Activated T-helper 17 cell treated with anti-CD3 and anti-CD28 coated beads, Interleukin-2, amount 50 U/mL, for 72 hours (primary cell): ENCODE data around the gene ST3GAL4. TPM values are rescaled to one million over a fixed set of nuclear protein-coding genes. Genes with fewer than 3 reads are reported as not detected.
"Not testable (repeated sequence)": the region's sequence is repeated elsewhere in the genome, so short reads cannot be mapped to it uniquely, and the experiment has no call there.

Experiments
- ATAC-seq: fragments of 150-1000 bp; cut with Tn5 transposase; replicated peaks from 2 replicates; pipeline ENCODE4 v1.10.0; 2021; ENCODE audit warnings: mild to moderate bottlenecking, moderate library complexity
- H3K27ac Mint-ChIP-seq: one replicate; pipeline ENCODE4 v1.8.0; 2022; ENCODE audit warnings: mixed read lengths
- H3K27me3 Mint-ChIP-seq: one replicate; pipeline ENCODE4 v1.8.0; 2022; ENCODE audit warnings: mixed read lengths
- H3K36me3 Mint-ChIP-seq: one replicate; pipeline ENCODE4 v1.8.0; 2022; ENCODE audit warnings: low read depth, mild to moderate bottlenecking, mixed read lengths
- H3K4me1 Mint-ChIP-seq: one replicate; pipeline ENCODE4 v1.8.0; 2022; ENCODE audit warnings: mixed read lengths
- H3K4me3 Mint-ChIP-seq: one replicate; pipeline ENCODE4 v1.8.0; 2022; ENCODE audit warnings: mild to moderate bottlenecking, mixed read lengths
- H3K9me3 Mint-ChIP-seq: one replicate; pipeline ENCODE4 v1.8.0; 2022; ENCODE audit warnings: mixed read lengths
- total RNA-seq, 2 donors: library from RNA; stranded (reverse); gene quantifications; one replicate each; pipeline ENCODE4 v1.2.3, GENCODE V29; 2022

Gene ST3GAL4
- total RNA-seq, 2 donors from 2014 or later, result 10.0 to 16.2 TPM

DNA sequence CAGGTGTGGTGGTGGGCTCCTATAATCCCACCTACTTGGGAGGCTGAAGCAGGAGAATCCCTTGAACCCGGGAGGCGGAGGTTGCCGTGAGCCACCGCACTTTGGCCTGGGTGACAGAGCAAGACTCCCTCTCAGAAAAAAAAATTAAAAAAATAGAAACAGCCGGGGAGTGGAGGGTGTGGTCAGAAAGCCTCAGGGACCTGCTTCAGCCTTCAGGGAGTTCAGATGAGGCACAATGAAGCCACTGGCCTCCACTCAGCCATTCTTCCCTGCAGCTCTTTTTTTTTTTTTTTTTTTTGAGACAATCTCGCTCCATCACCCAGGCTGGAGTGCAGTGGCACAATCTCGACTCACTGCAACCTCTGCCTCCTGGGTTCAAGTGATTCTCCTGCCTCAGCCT is 8.5 kb upstream of the ST3GAL4 start:
- not testable (repeated sequence) for H3K27me3 Mint-ChIP-seq, H3K27ac Mint-ChIP-seq, H3K9me3 Mint-ChIP-seq, H3K4me3 Mint-ChIP-seq, ATAC-seq
- peaks cover 16% of the 10 kb centered on the region for H3K4me1 Mint-ChIP-seq
- H3K36me3 Mint-ChIP-seq, result peaks cover 46% of the 10 kb centered on the region

GRCh38 chr11:126347751-126348668 is 7.5 kb upstream of the ST3GAL4 start:
- no peaks in the 10 kb centered on the region for H3K9me3 Mint-ChIP-seq
- H3K27ac Mint-ChIP-seq, result peak overlapping the region; percentile 81
- peaks cover 18% of the 10 kb centered on the region for H3K4me1 Mint-ChIP-seq
- H3K36me3 Mint-ChIP-seq, result peaks cover 37% of the 10 kb centered on the region
- H3K4me3 Mint-ChIP-seq, result peak overlapping the region; percentile 39
- H3K27me3 Mint-ChIP-seq, result no peaks in the 10 kb centered on the region
- no peak for ATAC-seq

DNA sequence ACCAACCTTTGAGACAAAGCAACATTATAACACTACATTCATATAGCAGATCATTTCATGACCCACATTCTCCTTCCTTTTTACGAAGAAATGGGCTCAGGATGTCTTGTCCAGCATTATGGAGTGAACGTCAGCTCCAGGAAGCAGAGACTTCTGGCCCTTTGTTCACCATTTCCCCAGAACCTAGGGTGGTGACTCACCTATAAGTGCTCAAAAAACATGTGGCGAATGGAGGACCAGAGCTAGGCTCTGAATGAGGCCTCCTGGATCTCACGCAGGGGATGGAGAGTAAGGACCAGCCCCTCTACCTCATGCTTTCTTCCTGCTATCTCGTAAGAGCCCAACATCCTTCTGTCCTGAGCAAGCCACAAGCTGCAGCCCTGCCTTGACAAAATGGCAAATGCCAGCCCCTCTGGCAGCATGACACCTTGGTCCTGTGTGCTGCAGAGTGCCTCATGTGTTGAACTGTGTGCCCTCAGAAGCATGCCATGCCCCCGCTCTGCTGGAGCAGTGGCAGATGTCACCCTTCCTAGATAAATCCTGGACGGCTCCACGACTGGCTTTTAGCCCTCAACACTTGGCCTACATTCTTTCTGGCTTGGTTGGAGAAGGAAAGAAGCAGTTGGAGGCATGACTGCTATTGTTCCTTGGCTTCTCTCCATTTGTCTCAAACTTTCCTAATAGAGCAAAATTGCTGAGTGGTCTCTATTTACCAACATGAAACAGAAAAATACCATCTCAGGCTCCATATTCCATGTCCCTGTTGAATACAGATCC is 6.5 kb upstream of the ST3GAL4 start:
- ATAC-seq, result peak; percentile 51
- peak overlapping the region; percentile 81 for H3K27ac Mint-ChIP-seq
- H3K27me3 Mint-ChIP-seq, result no peaks in the 10 kb centered on the region
- no peaks in the 10 kb centered on the region for H3K9me3 Mint-ChIP-seq
- H3K4me3 Mint-ChIP-seq, result peak overlapping the region; percentile 39
- H3K36me3 Mint-ChIP-seq, result peaks cover 28% of the 10 kb centered on the region
- H3K4me1 Mint-ChIP-seq, result peaks cover 27% of the 10 kb centered on the region

- ATAC-seq, result no peak
- Mint-ChIP-seq H3K4me3 (no peak overlapping the region), H3K36me3 (peaks cover 14% of the 10 kb centered on the region), H3K4me1 (peaks cover 27% of the 10 kb centered on the region), H3K9me3 (no peaks in the 10 kb centered on the region), H3K27ac (peak overlapping the region; percentile 51), H3K27me3 (no peaks in the 10 kb centered on the region)
These were observed 4.7 kb upstream of the ST3GAL4 start for GRCh38 chr11:126350836-126351235.

- Mint-ChIP-seq H3K27me3 (no peaks in the 10 kb centered on the region), H3K4me3 (peak overlapping the region; percentile 88), H3K9me3 (no peaks in the 10 kb centered on the region), H3K4me1 (peaks cover 27% of the 10 kb centered on the region), H3K36me3 (peaks cover 7% of the 10 kb centered on the region), H3K27ac (peak overlapping the region; percentile 81)
- ATAC-seq, result no peak
These were observed 3.3 kb upstream of the ST3GAL4 start for GRCh38 chr11:126352163-126352562.

DNA sequence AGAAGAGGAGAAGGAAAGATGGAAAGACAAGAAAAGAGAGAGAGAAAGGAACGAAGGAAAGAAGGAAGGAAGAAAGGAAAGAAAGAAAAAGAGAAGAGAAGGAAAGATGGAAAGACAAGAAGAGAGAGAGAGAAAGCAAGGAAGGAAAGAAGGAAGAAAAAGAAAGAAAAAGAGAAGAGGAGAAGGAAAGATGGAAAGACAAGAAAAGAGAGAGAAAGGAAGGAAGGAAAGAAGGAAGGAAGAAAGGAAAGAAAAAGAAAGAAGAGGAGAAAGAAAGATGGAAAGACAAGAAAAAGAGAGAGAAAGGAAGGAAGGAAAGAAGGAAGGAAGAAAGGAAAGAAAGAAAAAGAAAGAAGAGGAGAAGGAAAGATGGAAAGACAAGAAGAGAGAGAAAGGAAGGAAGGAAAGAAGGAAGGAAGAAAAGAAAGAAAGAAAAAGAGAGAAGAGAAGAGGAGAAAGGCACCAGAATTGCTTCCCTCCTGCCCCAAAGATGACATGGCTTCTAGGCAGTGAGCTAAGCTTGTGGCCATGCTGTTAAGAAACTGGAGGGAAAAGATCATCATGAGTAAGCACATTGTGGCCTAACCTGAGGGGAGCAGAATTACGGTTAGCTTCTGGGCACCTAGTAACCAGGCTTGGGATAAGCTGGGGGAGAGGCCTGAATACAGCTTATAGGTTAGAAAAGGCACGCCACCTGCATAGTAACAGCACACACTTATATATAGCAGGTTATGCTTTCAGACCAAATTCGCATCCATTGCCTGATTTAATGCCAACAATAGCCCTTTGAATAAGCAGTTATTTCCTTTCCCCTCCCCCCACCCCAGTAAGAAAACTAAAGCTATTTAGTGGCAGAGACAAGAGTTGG is 2.3 kb upstream of the ST3GAL4 start:
- Mint-ChIP-seq H3K4me1 (peaks cover 27% of the 10 kb centered on the region), H3K27ac (peak overlapping the region; percentile 81), H3K36me3 (peaks cover 7% of the 10 kb centered on the region), H3K4me3 (peak overlapping the region; percentile 88), H3K9me3 (no peaks in the 10 kb centered on the region), H3K27me3 (no peaks in the 10 kb centered on the region)
- ATAC-seq, result peak; percentile 74

DNA sequence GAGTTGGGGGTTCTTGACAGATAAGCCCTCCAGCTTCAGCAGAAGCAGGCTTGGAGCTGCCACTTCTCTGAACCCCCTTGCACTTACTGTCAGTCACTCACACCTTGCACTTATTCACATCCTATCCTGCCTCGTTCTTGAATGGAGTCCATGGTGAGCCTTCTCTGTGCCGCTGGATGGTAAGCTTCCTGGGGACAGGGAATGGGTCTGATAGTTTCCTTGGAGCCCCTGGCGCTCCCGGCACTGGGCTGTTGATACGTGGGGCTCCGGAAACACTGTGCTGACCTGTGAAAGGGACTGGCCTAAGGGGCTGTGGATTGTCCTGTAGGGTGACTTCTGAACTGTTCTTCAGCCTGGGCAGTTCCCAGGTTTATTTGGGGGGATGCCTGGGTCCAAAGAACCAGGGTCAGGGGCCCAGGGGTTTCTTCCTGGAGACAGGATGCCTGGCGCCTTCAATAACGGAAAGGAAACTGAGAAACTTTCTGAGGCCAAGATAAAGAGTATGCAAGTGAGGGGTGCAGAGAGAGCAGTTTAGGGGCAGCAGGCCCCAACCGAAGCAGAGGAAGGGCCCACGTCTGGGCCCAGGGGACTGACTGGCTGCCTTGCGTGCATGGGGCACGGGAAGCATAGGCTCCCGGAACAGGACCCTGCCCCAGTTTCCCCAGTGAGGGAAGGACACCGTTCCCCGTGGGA is 709 bp upstream of the ST3GAL4 start:
- Mint-ChIP-seq H3K4me3 (peak overlapping the region; percentile 88), H3K27ac (peak overlapping the region; percentile 82), H3K9me3 (no peaks in the 10 kb centered on the region), H3K4me1 (peaks cover 20% of the 10 kb centered on the region), H3K27me3 (no peaks in the 10 kb centered on the region), H3K36me3 (peaks cover 7% of the 10 kb centered on the region)
- peak; percentile 38 for ATAC-seq

- Mint-ChIP-seq H3K27ac (no peak overlapping the region), H3K4me1 (peaks cover 16% of the 10 kb centered on the region), H3K27me3 (no peaks in the 10 kb centered on the region), H3K36me3 (no peaks in the 10 kb centered on the region), H3K9me3 (no peaks in the 10 kb centered on the region), H3K4me3 (peak overlapping the region; percentile 64)
- peak; percentile 14 for ATAC-seq
These were observed 726 bp downstream of the ST3GAL4 start for GRCh38 chr11:126355926-126356897.

DNA sequence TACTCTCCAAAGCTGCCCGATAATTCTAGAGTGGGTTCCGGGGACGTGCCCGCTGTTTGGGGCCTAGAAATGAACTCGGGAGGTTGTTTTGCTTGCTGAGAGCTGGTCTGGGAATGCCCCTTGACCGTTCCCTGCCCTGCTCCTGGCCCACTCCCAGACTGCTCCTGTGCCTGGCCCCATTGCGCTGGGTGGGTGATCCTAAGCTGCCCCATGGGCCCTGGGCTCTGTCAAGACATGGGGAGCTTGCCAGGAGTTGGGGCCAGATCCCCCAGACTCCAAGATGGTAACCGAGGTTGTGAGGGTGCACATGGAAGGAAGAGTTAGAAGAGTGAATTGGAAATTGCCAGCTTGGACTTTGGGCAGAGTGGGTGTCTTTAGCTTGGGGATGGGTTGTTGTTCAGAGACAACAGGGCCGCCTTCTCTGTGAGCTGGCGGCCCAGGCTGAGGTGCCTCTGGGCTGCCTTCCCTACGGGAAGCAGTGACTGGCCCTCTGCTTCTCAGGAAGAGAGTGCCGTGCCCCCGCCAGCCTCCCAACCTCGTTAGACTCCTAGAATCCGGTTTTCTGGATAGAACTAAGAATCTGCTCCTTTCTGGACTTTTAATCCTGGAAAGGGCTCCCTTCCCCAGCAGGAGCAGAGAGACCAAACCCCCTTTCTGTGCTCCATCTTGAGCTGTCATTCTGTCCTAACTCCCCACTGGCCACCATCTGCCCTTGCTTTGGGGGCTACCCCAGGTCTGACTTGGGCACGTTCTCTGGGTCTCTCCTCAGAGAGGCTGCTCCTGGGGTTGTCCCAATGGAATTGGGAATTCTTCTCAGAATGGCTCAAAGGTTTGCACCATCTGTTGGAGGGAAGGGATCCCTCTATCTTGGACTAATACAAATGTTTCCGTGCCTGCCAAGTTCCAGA is 1.8 kb downstream of the ST3GAL4 start:
- no peaks in the 10 kb centered on the region for H3K9me3 Mint-ChIP-seq

DNA sequence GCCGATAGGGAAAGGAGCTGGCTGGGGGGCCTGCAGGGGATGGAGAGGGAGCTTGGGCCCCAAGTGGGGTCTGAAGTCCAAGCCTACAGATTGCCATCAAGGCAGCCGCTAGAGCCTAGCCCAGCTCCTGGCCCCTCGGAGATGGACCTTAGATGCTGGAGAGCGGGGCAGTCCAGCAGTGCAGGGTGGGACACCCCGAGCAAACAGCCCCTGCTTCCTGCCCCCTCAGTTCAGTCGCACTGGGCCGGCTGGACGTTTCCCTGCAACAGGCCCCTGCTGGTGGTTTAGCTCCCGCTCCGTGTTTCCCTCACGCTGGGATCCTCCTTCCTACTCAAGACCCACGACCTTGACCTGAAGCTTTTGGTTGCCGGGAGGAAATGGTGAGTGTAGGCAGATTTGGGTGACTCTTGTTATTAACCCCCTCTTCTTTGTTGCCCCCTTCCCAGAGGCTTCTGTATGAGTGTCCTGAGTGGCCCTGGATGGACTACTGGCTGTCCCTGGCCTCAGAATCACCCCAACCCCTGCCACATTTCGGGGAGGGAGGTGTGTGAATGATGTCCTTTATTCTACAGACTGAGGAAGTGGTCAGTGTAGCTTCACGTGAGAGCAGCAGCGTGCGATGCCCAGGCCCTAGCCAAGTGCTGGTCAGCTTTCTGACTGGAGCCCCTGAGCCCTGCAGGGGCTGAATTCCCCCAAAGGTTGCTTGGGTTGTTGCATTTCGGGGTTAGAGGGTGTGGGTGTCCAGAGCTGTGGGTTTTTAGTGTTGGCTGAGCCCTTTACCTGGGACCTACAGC is 2.7 kb downstream of the ST3GAL4 start:
- Mint-ChIP-seq H3K4me1 (peaks cover 7% of the 10 kb centered on the region), H3K4me3 (no peak overlapping the region), H3K36me3 (no peaks in the 10 kb centered on the region), H3K27ac (no peak overlapping the region), H3K27me3 (no peaks in the 10 kb centered on the region), H3K9me3 (no peaks in the 10 kb centered on the region)
- ATAC-seq, result no peak

More for the DNA sequence above, 1.8 kb downstream of the ST3GAL4 start:
- peaks cover 16% of the 10 kb centered on the region for H3K4me1 Mint-ChIP-seq
- no peaks in the 10 kb centered on the region for H3K36me3 Mint-ChIP-seq
- ATAC-seq, result no peak
- no peaks in the 10 kb centered on the region for H3K27me3 Mint-ChIP-seq
- peak overlapping the region; percentile 64 for H3K4me3 Mint-ChIP-seq
- peak overlapping the region; percentile 30 for H3K27ac Mint-ChIP-seq

- Mint-ChIP-seq H3K4me3 (no peak overlapping the region), H3K27ac (no peak overlapping the region), H3K36me3 (no peaks in the 10 kb centered on the region), H3K9me3 (no peaks in the 10 kb centered on the region), H3K4me1 (peaks cover 1% of the 10 kb centered on the region), H3K27me3 (no peaks in the 10 kb centered on the region)
- ATAC-seq, result no peak
These were observed 3.3 kb downstream of the ST3GAL4 start for GRCh38 chr11:126358763-126359160.
